ENCODE results near the gene ANKRD40.
"Not testable (repeated sequence)": the region's sequence is repeated elsewhere in the genome, so short reads cannot be mapped to it uniquely, and the experiment has no call there.

ANKRD40 gene

GRCh38 chr17:50735287-50735686 lies 27.6 kb upstream of the ANKRD40 start:
- H3K4me3 ChIP-seq (ENCODE audit: low read depth, low read length) = no peak overlapping the region
- DNase-seq (ENCODE audit: low read depth) = no peak
- in situ Hi-C loops (cut with HindIII; ENCODE audit: low sequenced_read_pairs) = no loop called here
- no peak for TF ChIP-seq CTCF (IDR thresholded peaks at IDR 0.05; ENCODE audit: low read depth, low read length, missing control alignments)

- TF ChIP-seq CTCF (IDR thresholded peaks at IDR 0.05; ENCODE audit: low read depth, low read length, missing control alignments) = no peak
- in situ Hi-C loops (cut with HindIII; ENCODE audit: low sequenced_read_pairs) = no loop called here
- H3K4me3 ChIP-seq (ENCODE audit: low read depth, low read length) = no peak overlapping the region
- DNase-seq (ENCODE audit: low read depth) = no peak
These were observed 24.1 kb upstream of the ANKRD40 start for GRCh38 chr17:50731575-50732460.

- in situ Hi-C loops (cut with HindIII; ENCODE audit: low sequenced_read_pairs) = no loop called here
- TF ChIP-seq CTCF (IDR thresholded peaks at IDR 0.05; ENCODE audit: low read depth, low read length, missing control alignments) = no peak
- DNase-seq (ENCODE audit: low read depth) = no peak
These were observed 21.4 kb upstream of the ANKRD40 start for GRCh38 chr17:50728881-50729765.

GRCh38 chr17:50728112-50728429 lies 20.4 kb upstream of the ANKRD40 start:
- in situ Hi-C loops (cut with HindIII; ENCODE audit: low sequenced_read_pairs) = no loop called here
- no peak for TF ChIP-seq CTCF (IDR thresholded peaks at IDR 0.05; ENCODE audit: low read depth, low read length, missing control alignments)
- no peak overlapping the region for H3K4me3 ChIP-seq (ENCODE audit: low read depth, low read length)
- no peak for DNase-seq (ENCODE audit: low read depth)

More at GRCh38 chr17:50728881-50729765, 21.4 kb upstream of the ANKRD40 start:
- H3K4me3 ChIP-seq (ENCODE audit: low read depth, low read length) = no peak overlapping the region

GRCh38 chr17:50725769-50726655 lies 18.3 kb upstream of the ANKRD40 start:
- no peak for TF ChIP-seq CTCF (IDR thresholded peaks at IDR 0.05; ENCODE audit: low read depth, low read length, missing control alignments)
- no peak overlapping the region for H3K4me3 ChIP-seq (ENCODE audit: low read depth, low read length)
- no peak for DNase-seq (ENCODE audit: low read depth)
- in situ Hi-C loops (cut with HindIII; ENCODE audit: low sequenced_read_pairs) = no loop called here

- H3K4me3 ChIP-seq (ENCODE audit: low read depth, low read length); DNase-seq (ENCODE audit: low read depth); in situ Hi-C loops (cut with HindIII; ENCODE audit: low sequenced_read_pairs): not testable (repeated sequence)
These were observed 16.9 kb upstream of the ANKRD40 start for GRCh38 chr17:50724622-50725021.
